ENCODE results near the gene CD207.

- TF ChIP-seq POLR2A (IDR thresholded peaks at IDR 0.05; ENCODE audit: extremely low read depth, insufficient read length), result no peak
- TF ChIP-seq CTCF (IDR thresholded peaks at IDR 0.05; ENCODE audit: low read depth, low read length), result no peak
- no peak for TF ChIP-seq MYC (IDR thresholded peaks at IDR 0.05; ENCODE audit: low read depth, low read length)
Observed at GRCh38 chr2:70806013-70806412, 29.6 kb downstream of the CD207 start.
